ENCODE results near the gene EDC3.

The EDC3 gene

DNA sequence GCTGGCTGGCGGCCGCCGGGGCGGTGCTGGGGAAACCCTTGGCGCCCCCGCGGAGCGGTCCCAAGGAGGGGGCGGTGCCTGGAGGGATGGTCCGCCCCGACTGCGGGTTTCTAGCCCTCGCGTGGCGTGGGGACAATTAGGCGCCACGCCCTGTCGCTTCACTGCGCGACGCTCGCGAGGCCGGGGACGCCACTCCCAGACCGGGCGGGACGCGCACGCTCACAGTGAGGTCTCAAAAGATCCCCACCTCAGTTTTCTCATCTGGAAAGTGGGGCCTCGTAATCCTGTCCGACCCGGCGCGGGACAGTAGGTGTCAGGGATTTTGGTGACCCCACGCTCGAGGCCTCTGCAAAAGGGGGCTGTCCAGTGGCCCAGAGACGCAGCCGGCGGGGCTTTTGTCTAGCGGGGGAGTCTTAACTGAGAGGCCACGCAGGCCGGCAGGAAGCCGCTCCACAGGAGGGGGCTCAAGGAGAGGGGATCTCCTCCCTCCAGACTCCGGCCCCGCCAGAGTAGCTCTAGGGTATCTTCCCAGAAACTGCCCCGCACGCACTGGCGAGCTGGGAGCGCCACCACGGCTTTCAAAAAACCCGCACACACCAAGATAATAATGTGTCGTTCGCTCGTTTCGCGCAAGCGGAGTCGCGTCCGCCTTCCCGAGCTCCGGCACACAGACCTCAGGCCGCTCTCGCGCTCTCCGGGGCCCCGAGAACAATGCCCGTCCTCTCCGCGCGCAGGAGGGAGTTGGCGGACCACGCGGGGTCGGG is 80.9 kb downstream of the EDC3 start:
- no peaks in the 10 kb centered on the region for H3K9me3 Mint-ChIP-seq
- no peaks in the 10 kb centered on the region for H3K27me3 Mint-ChIP-seq
- peak overlapping the region; percentile 94 for H3K4me3 Mint-ChIP-seq
- H3K27ac Mint-ChIP-seq: peak overlapping the region; percentile 94
- H3K4me1 Mint-ChIP-seq: peaks cover 37% of the 10 kb centered on the region
- no peaks in the 10 kb centered on the region for H3K36me3 Mint-ChIP-seq

DNA sequence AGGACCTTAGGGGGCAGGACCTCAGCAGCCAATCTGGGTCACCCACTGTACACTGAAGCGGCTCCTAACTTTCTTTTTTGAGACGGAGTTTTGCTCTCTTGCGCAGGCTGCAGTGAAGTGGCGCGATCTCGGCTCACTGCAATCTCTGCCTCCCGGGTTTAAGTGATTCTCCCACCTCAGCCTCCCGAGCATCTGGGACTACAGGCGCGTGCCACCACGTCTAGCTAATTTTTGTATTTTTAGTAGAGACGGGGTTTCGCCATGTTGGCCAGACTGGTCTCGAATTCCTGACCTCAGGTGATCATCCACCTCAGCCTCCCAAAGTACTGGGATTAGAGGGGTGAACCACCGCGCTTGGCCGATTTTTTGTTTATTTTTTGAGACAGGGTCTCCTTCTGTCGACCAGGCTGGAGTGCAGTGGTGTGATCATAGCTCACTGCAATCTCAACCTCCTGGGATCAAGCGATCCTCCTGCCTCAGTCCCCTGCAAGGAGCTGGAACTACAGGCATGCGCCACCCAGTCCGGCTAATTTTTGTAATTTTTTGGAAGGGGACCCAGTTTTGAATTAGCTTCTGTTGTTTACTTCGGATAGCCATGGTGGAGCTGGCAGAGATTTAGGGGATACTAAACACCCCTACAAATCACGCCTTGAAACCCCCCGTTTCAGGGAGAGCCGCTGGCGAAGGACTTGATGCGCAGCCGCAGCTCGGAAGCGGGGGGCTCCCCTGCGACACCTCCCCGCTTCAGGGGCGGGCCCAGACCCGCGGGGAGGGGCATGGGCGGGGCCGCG is 81.7 kb downstream of the EDC3 start:
- no peaks in the 10 kb centered on the region for H3K27me3 Mint-ChIP-seq
- H3K36me3 Mint-ChIP-seq: no peaks in the 10 kb centered on the region
- peak overlapping the region; percentile 60 for H3K4me3 Mint-ChIP-seq
- H3K27ac Mint-ChIP-seq: no peak overlapping the region
- no peaks in the 10 kb centered on the region for H3K9me3 Mint-ChIP-seq
- H3K4me1 Mint-ChIP-seq: peaks cover 29% of the 10 kb centered on the region

- no peaks in the 10 kb centered on the region for H3K9me3 Mint-ChIP-seq
- no peaks in the 10 kb centered on the region for H3K36me3 Mint-ChIP-seq
- H3K4me3 Mint-ChIP-seq: peak overlapping the region; percentile 15
- peak overlapping the region; percentile 80 for H3K27ac Mint-ChIP-seq
- H3K27me3 Mint-ChIP-seq: no peaks in the 10 kb centered on the region
- H3K4me1 Mint-ChIP-seq: peaks cover 23% of the 10 kb centered on the region
Observed at GRCh38 chr15:74613089-74613952, 82.5 kb downstream of the EDC3 start.

DNA sequence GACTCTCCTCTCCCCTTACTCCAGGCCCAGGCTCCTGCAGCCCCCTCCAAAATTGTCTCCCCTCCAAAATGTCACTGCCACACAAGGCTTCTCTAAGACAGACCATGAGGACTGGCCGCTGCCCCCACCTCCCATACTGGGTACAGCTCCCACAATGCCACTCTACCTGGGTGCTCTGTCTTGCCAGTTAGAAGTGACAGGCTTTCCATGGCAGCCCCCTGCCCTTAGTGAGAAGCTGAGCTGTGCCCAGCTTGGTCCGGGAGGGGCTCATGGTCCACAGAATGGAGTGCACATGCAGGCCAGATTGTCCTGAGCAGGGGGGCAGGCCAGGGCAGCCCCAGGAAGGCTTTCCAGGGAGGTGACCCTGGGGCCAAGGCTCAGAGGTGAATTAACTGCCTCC is 83.1 kb downstream of the EDC3 start:
- H3K4me3 Mint-ChIP-seq: peak overlapping the region; percentile 3
- H3K4me1 Mint-ChIP-seq: peaks cover 16% of the 10 kb centered on the region
- no peaks in the 10 kb centered on the region for H3K9me3 Mint-ChIP-seq
- H3K27ac Mint-ChIP-seq: no peak overlapping the region
- H3K36me3 Mint-ChIP-seq: no peaks in the 10 kb centered on the region
- H3K27me3 Mint-ChIP-seq: no peaks in the 10 kb centered on the region

DNA sequence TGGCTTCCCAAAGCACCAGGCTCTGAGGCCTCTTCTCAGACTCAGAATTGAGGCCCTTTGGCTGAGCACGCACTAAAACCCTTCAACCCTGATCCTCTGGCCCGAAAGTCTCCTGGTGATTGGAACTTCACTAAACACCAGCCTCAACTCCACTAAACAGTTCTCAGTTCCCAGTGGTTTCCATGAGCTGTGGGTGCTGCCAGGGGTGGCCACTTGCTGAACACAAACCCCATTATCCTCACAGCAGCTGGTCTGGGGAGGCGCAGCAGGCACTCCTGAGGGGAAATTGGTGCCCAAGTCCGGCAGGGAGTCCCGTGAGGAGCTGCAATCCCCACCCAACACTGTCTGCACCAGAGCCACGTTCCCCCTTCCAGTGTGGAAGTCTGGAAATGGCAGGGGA is 84.0 kb downstream of the EDC3 start:
- Mint-ChIP-seq H3K27ac (no peak overlapping the region), H3K36me3 (no peaks in the 10 kb centered on the region), H3K4me3 (no peak overlapping the region), H3K27me3 (no peaks in the 10 kb centered on the region), H3K9me3 (no peaks in the 10 kb centered on the region), H3K4me1 (peaks cover 8% of the 10 kb centered on the region)

- Mint-ChIP-seq H3K27me3 (no peaks in the 10 kb centered on the region), H3K9me3 (no peaks in the 10 kb centered on the region), H3K4me3 (no peak overlapping the region), H3K36me3 (no peaks in the 10 kb centered on the region), H3K4me1 (peaks cover 3% of the 10 kb centered on the region), H3K27ac (no peak overlapping the region)
Observed at GRCh38 chr15:74611341-74611740, 84.5 kb downstream of the EDC3 start.

DNA sequence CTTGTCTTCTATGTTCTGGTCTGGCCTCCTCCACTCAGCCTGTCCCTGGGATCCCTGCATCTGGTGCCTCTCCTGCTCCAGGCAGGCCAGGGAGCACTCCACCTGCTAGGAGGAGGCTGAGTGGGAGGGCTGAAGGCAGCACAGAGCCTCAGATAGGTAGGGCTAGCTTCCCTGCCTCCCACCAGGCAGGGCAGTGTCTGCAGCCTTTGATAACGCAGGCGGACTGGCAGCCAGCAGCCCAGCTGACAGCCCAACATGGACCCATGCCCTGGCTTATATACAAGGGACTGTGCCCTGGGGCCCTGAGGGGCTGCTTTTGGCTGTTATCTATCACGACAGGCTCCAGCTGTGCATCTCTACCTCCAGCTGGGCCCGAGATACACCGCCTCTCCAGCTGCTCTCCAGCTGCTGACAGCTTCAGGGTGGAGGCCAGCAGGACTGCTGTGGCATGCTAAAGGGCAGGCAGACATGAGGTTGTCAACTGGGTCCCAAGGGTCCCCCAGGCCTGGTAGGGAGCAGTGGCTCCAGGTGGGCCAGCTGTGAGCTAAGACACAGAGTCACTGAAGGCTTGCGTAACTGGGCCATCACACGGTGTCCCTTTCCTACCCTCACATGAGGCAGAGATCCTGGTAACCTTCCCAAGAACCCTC is 85.4 kb downstream of the EDC3 start:
- H3K4me1 Mint-ChIP-seq: peaks cover 3% of the 10 kb centered on the region
- H3K9me3 Mint-ChIP-seq: no peaks in the 10 kb centered on the region
- no peaks in the 10 kb centered on the region for H3K27me3 Mint-ChIP-seq
- no peak overlapping the region for H3K4me3 Mint-ChIP-seq
- H3K36me3 Mint-ChIP-seq: no peaks in the 10 kb centered on the region
- no peak overlapping the region for H3K27ac Mint-ChIP-seq

DNA sequence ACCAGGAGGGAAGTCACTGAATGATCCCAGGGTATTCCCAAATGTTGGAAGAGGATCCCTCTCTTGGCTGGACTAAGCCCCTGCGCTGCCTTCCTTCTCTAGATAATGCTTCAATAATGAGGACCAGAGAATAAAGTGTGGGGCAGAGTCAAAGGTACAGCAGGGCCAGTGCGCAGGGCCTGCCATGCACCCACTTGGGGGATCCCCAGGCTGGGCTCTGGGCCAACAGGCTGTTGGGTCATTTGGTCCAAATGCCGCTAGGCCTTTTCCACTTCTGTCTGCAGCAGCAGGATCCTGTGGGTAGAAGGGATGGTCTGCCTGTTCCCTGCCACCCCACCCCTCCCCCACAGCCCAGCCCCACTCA is 85.9 kb downstream of the EDC3 start:
- Mint-ChIP-seq H3K4me1 (peaks cover 3% of the 10 kb centered on the region), H3K4me3 (no peak overlapping the region), H3K27me3 (no peaks in the 10 kb centered on the region), H3K9me3 (no peaks in the 10 kb centered on the region), H3K36me3 (no peaks in the 10 kb centered on the region), H3K27ac (no peak overlapping the region)

- Mint-ChIP-seq H3K36me3 (no peaks in the 10 kb centered on the region), H3K4me1 (peaks cover 3% of the 10 kb centered on the region), H3K27me3 (no peaks in the 10 kb centered on the region), H3K4me3 (no peak overlapping the region), H3K27ac (no peak overlapping the region), H3K9me3 (no peaks in the 10 kb centered on the region)
Observed at GRCh38 chr15:74608786-74609185, 87.0 kb downstream of the EDC3 start.

DNA sequence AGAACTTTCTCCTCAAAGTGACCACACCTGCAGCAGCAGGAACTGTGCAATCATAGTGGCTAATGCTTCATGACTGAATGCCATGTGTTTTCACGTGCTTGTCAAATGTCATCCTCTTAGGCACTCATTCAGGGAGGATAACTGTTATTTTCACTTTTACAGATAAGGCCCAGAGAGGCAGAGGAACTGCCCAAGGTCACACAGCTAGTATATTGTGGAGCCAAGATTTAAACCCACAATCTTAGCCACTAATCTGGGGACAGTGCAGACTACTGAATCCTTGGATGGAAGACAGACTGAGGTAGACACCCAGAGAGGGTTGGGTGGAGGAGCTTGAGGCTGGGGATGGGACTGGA is 90.1 kb downstream of the EDC3 start:
- no peaks in the 10 kb centered on the region for H3K36me3 Mint-ChIP-seq

GRCh38 chr15:74604983-74605794 is 90.6 kb downstream of the EDC3 start:
- Mint-ChIP-seq H3K4me3 (no peak overlapping the region), H3K9me3 (no peaks in the 10 kb centered on the region), H3K36me3 (no peaks in the 10 kb centered on the region), H3K27ac (no peak overlapping the region), H3K27me3 (no peaks in the 10 kb centered on the region), H3K4me1 (no peaks in the 10 kb centered on the region)

More for the DNA sequence above, 90.1 kb downstream of the EDC3 start:
- H3K27me3 Mint-ChIP-seq: no peaks in the 10 kb centered on the region
- no peak overlapping the region for H3K4me3 Mint-ChIP-seq
- H3K27ac Mint-ChIP-seq: no peak overlapping the region
- no peaks in the 10 kb centered on the region for H3K9me3 Mint-ChIP-seq
- H3K4me1 Mint-ChIP-seq: no peaks in the 10 kb centered on the region

GRCh38 chr15:74603789-74604705 is 91.8 kb downstream of the EDC3 start:
- Mint-ChIP-seq H3K4me3 (no peak overlapping the region), H3K27me3 (no peaks in the 10 kb centered on the region), H3K36me3 (no peaks in the 10 kb centered on the region), H3K27ac (no peak overlapping the region), H3K4me1 (peaks cover 7% of the 10 kb centered on the region), H3K9me3 (no peaks in the 10 kb centered on the region)

GRCh38 chr15:74603026-74603788 is 92.6 kb downstream of the EDC3 start:
- peaks cover 15% of the 10 kb centered on the region for H3K4me1 Mint-ChIP-seq
- no peak overlapping the region for H3K4me3 Mint-ChIP-seq
- H3K36me3 Mint-ChIP-seq: no peaks in the 10 kb centered on the region
- no peak overlapping the region for H3K27ac Mint-ChIP-seq
- H3K27me3 Mint-ChIP-seq: no peaks in the 10 kb centered on the region
- H3K9me3 Mint-ChIP-seq: no peaks in the 10 kb centered on the region

All from activated naive CD4-positive, alpha-beta T cell treated with anti-CD3 and anti-CD28 coated beads, Interleukin-2, amount 50 U/mL, for 24 hours (primary cell).